OCI-M1 (cell line): Measurements from ENCODE around the gene THOC2.
"Not testable (repeated sequence)": the region's sequence is repeated elsewhere in the genome, so short reads cannot be mapped to it uniquely, and the experiment has no call there.

Source experiments
- DNase-seq: peaks from one replicate; lab custom pipeline; 2025; lab: John Stamatoyannopoulos, UW

THOC2 gene

GRCh38 chrX:123580792-123581191 lies 152.1 kb downstream of the THOC2 start:
- DNase-seq: no peak

DNA sequence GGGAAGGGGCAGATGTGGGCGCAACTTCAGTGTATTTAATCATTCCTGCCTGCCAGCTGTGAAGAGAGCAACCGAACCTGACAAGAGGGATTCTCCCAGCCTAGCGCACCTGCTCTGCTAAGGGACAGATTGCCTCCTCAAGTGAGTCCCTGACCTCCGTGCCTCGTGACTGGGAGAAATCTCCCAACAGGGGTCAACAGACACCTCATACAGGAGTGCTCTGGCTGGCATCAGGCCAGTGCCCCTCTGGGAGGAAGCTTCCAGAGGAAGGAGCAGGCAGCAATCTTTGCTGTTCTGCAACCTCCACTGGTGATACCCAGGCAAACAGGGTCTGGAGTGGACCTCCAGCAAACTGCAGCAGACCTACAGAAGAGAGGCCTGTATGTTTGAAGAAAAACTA lies 158.8 kb downstream of the THOC2 start:
- DNase-seq: not testable (repeated sequence)

- DNase-seq: no peak
Observed at GRCh38 chrX:123570011-123570590, 162.8 kb downstream of the THOC2 start.

DNA sequence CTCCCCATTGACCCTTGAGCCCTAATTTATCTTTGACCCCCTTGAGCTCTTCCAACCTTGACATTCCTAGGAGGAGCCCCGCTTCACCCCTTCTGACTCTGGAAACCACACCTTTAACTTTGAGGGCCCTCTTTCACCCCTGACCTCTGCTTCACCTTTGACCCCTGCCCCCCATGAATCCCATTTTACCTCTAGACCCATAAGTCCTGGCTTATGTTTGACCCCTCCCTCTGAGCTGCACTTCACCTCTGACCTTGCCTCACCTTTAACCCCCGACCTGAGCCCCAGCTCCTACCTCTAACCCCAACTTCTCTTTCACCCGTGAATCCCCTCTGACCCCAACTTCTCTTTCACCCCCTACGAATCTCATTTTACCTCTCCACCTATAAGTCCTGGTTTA lies 169.7 kb downstream of the THOC2 start:
- no peak for DNase-seq

- no peak for DNase-seq
Observed at GRCh38 chrX:123562342-123563146, 170.3 kb downstream of the THOC2 start.

- no peak for DNase-seq
Observed at GRCh38 chrX:123561439-123562215, 171.2 kb downstream of the THOC2 start.

DNA sequence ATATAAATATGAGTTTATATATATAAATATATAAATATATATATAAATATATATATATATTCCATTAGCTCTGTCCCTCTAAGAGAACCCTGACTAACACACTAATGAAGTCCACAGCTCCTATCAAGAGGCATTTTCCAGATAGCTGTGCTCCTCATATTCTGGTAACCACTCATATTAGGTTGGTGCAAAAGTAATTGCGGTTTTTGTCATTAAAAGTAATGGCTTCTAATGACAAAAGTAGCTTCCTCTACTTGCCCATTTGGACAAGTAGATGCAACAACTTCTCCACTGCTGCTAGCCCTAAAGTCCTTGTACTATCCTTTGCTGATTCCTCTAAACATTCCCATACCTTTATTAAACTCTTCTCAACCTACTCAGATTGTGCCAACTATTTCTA lies 182.0 kb downstream of the THOC2 start:
- no peak for DNase-seq
